NCI-H2227 treated with DMSO at 0.1 percent for 48 hours (cell line): ENCODE measurements around the gene TSSK6.

Source experiments
- DNase-seq: peaks from one replicate; lab custom pipeline; 2025; lab: John Stamatoyannopoulos, UW

TSSK6 gene

DNA sequence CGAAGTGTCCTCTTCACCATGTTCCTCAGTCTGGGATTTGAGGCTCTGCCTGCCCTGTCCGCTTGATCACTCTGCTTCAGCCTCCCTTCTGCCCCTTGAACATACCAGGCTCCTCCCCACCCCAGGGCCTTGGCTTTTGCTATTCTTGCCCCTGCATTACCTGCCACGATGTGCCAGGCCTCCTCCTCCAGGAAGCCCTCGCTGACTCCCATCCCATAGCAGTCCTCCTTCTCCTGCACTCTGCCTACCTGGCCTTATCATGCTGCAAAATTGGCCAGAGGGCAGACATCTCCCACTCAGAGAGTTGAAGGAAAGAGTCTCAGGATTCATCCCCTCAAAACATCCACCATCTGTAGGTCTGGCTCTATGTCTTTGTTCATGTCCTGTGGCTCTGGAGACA, 15.5 kb upstream of the TSSK6 start:
- DNase-seq = no peak

DNA sequence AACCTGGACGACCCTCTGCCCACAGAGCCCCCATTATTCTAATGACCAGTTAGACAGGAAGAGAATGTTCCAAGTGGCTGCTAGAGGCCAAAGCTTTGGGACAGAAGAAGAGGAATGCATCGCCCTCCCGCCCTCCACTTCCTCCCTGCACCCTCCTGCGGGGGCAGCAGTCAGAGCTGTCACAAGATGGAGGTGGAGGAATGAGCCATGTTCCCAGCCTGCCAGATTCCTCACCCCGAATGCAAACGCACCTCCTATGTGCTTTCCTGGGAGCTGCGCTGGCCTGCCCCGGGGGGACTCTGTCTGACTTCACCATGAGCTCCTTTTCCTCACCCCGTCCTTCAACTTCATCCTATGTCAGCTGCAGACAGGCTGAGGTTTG, 15.1 kb upstream of the TSSK6 start:
- no peak for DNase-seq

DNA sequence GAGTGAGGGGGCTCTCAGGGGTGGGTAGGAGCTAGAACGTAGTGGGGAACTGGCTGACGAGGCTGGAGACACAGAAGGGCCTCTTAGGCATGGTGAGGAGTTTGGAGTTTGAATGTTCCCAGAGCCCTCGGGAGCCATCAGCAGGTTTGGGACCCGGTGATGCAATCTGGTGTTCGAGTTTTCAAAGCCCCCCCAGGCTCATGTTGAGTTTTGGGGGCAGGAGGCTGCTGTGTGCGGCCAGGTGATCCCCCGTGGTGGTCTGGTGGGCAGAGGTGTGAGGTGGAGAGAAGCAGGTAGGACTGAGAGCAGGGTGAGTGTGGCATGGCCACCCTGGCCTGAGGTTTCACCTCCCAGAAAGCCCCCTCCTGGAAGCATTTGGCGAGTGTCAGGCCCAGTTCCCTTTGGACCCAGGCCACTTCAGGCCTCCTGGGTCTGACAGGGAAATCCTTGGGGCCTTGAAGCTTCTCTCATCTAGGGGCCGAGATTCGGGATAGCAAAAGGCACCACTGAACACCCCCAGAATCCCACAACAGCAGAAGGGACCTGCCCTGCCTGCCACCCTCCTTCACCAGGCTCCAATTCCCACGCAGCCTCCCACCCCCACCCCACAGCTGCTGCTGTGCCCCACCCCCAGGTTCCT, 14.6 kb upstream of the TSSK6 start:
- DNase-seq = no peak

DNA sequence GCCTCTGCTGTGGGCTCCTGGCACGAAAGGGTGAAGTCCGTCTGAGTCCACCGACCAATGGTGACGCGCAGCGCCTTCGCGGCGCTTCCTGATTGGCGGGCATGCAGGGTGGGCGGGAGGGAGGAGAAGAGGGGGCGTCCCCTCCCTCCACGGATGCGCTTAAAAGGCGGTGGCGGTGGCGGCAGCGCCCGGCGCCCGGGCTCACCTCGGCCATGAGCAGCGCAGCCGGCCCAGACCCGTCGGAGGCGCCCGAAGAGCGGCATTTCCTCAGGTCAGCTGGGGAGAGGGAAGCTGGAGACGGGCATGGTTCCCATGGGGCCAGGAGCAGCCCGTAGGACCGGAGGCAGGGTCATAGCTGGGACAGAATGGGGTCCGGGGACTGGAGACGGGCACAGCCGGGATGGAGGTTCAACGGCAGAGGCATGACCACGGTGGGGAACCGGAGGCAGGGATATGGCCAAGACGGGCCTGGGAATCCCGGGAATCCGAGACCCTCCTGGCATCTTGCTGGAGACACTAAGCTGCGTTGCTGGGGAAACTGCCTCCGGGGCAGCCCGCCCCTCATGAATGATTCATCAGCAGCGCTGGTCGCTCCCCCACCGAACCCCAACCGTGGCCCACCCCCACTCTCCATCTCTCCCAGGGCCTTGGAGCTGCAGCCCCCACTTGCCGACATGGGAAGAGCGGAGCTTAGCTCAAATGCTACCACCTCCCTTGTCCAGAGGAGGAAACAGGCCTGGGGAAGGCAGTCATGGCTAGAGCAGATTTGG, 13.6 kb upstream of the TSSK6 start, which contains the start of gene YJEFN3:
TSS of gene YJEFN3 (plus strand) at position 191 of the 770 bp plus-strand sequence. CDS start at position 213, 22 bp downstream.
- DNase-seq = peak; percentile 39

DNA sequence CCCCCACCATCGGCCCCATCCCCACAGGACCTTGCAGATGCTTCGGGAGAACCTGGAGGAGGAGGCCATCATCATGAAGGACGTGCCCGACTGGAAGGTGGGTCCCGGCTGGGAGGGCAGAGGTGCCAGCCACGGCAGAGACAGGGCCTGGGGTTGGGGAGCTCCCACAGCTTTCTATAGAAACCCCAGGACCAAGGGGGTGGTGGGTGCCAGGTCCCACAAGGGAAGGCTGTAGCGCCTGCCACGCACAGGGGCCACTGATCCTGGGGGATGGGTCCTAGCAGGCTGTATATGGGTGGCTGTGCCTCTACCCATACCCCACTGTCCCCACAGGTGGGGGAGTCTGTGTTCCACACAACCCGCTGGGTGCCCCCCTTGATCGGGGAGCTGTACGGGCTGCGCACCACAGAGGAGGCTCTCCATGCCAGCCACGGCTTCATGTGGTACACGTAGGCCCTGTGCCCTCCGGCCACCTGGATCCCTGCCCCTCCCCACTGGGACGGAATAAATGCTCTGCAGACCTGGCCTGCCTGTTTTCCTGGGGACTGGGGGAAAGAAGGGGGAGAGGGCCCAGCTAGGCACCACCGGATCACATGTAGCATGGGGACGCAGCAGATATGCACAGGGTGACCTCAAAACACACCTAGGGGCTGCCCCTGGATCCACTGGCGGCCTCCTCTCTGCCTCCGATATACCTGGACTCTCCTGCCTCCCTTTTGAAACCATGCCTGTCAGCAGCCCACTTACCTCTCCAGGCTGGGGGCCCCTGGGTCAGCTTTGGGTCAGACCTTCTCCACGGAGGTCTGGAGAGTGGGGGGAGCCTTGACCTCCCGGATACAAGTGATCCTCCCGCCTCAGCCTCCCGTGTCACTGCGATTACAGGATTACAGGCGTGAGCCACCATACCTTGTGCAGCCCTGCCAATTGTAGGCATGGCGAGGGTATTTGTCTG, 12.6 kb upstream of the TSSK6 start:
- no peak for DNase-seq

DNA sequence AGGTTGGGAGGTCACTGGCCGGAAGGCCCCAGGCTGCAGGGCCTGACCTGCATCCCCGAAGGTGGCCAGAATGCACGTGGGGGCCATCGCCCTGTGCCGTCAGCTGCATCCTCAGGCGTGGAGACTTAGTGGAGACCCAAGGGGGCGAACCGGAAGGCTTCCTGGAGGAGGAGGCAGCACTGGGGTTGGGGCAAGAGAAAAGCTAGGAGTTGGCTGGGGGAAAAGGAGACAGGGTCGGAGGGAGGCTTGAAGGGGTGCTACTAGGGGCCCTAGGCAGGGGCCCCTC, 12.0 kb upstream of the TSSK6 start:
- no peak for DNase-seq

DNA sequence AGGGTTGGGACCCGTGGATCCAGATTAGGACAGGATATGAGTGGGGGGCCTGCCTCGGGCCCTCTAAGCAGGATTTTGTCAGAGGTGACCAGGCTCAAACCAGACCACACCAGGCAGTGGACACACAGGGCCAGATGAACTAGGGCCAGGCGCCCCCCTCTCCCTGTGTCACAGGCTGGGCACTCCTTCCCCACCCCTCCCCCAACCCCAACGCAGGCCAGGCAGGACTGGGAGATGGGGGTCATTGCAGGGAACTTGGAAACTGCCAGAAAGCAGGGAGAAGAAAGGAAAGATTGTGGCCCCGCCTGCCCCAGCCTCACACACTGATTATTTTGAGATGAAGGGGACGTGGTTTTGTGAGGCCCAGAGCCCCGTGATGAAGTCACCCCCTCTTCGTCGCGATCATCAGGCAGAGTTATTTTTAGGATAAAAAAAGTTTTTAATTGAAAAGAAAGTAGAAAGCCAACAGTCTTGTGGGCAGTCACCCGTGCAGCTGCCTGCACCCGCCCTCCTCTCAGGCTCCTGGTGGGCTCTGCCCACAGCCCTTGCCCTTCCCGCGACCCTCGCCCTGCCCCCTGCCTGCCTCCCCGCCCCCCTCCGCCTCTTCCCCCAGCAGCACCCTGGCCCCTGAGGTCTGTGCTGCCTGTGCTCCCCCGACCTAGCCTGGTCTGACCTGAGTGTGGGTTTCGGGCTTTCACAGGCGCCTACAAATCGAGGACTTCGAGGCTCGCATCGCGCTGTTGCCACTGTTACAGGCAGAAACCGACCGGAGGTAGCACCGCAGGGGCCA, 11.4 kb upstream of the TSSK6 start:
- DNase-seq = no peak

DNA sequence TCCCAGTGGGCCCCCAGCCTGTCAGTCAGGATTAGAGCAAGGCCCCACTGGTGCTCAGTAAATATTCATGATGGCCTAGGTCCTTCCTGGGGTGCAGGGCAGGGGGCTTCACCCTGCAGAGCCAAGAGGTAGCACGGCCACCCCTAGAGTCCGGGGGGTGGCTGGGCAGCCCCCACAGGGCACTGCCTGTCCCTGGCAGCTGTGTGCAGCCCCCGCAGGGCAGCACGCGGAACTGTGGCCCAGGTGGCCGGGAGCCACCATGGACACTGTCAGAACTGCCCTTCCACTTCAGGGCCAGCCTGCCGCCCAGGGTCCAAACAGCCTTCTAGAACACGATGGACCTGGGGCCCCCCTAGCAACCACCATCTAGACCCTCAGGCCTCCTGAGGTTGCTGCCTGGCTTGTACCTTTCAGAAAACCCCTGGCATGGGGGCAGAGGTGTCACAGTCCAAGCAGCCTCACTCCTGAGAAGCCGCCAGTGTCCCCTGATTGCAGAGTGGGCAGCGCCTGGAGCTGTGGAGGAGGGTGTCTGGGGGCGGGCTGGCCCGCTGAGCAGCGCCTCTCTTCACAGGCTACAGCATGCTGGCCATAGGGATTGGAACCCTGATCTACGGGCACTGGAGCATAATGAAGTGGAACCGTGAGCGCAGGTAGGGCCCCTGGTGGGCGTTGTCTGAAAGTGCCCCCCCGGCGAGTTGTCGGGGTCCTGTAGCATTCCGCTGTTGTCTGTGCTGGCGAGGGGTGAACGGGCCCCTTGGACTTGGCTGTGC, 10.4 kb upstream of the TSSK6 start:
- no peak for DNase-seq

DNA sequence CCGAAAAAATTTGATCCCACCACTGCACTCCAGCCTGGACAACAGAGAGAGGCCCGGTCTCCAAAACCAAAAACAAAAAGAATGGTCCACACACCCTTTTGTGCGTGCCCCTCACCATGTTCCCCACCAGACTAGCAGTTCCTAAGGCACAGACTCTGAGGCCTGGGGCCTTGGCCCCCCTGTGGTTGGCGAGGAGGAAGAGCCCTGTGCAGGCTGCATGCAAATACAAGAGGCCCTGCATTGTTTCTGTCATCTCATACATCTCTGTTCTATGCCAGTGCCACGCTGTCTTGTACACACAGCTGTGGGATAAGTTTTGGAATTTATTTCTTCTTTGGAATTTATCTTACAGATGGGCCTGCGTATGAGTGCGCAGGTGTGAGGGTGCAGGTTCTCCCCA, 8.7 kb upstream of the TSSK6 start:
- DNase-seq = no peak

DNA sequence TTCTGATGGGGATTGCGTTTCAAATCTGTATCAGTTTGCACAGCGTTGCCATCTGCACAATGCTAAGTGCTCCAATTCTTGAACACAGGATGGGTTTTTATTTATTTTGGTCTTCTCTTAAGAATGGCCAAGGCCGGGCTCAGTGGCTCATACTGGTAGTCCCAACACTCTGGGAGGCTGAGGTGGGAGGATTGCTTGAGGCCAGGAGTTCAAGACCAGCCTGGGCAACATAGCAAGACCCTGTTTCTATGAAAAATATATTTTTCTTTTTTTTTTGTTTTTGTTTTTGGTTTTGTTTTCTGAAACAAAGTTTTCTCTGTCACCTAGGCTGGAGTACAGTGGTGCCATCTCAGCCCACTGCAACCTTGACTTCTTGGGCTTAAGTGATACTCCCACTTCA, 7.8 kb upstream of the TSSK6 start:
- no peak for DNase-seq

DNA sequence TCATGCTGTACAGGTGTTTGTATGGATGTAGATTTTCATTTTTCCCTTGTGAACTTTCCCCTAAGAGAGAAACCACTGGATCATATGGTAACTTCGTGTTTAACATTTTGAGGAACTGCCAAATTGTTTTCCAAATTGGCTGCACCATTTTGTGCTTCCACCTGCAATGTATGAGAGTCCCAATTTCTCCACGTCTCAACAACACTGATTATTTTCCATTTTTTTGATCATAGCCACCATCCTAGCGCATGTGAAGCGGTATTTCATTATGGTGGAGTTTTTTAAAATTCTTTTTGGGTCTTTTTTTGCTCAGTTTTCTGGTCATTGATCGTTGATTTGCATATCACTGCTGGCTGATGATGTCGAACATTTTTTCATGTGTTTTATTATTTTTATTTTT, 5.6 kb upstream of the TSSK6 start:
- DNase-seq = no peak

DNA sequence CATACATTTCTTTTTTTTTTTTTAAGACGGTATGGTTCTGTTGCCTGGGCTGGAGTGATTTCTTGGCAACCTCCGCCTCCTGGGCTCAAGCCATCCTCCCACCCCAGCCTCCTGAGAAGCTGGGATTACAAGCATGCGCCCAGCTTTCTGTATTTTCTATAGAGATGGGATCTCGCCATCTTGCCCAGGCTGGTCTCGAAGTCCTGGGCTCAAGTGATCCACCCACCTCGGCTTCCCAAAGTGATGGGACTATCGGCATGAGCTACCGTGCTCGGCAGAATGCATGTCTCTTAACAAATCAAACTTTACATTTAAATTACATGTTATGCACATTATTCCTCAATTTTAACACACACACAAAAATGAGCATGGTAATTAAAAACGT, 1.9 kb upstream of the TSSK6 start:
- no peak for DNase-seq

DNA sequence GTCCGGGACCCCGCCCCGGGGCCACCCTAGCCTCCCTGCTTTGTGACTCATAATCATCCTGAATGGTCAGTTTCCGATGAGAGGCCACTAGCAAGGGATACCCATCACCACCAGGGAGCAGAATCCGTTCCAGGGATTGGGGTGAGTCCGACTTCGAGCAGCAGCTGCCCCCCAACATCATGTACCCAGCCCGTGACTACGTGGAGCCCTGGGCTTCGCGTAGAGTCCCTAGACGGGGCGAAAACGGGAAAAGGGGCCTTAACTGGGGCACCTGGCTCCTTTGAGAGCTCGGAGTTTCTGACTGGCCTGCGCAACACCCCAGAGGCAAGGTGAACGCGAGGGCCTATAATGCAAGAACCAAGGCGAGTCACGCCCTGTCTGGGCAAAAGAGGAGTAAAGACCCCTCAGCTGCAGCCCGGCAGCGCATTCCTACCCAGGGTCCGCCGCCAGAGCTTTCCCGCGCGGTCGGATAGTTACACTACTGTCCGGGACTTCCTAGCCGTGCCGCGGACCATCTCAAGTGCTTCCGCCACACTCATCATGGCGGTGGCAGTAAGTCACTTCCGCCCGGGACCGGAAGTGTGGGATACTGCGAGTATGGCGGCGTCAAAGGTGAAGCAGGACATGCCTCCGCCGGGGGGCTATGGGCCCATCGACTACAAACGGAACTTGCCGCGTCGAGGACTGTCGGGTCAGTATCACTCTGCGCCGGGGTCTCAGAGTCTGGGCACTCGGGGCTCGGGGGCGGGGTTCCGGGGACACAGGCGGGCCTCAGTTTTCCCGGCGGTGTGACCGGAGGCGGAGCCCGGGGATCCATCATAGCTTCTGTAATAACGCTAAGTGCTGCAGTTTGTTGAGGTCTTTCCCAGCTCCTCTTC, 533 bp upstream of the TSSK6 start, which contains the start of gene NDUFA13:
TSS of gene NDUFA13 (plus strand) at position 584 of the 878 bp plus-strand sequence. CDS start at position 598, 14 bp downstream.
- DNase-seq = peak; percentile 81

DNA sequence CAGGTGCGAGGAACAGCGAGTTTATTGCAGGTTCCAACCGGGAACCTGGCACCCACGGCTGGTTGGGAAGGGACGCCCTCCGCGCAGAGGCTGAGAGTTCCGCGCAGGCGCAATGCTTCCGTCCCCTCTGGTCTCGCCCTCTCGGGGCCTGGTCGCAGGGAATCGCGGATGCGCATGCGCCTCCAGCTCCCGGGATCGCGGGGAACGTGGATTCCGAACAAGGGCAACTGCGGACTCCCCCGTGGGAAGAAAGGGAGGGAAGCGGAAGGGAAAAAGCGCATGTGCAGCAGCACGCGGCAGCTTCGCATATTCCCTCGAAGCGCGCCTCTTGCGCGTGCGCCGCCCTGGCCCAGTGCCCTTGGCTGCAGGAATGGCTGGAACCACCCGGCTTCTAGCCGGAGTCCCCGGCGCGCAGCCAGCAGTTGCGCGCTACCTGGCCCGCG, 1.1 kb downstream of the TSSK6 start:
- no peak for DNase-seq

DNA sequence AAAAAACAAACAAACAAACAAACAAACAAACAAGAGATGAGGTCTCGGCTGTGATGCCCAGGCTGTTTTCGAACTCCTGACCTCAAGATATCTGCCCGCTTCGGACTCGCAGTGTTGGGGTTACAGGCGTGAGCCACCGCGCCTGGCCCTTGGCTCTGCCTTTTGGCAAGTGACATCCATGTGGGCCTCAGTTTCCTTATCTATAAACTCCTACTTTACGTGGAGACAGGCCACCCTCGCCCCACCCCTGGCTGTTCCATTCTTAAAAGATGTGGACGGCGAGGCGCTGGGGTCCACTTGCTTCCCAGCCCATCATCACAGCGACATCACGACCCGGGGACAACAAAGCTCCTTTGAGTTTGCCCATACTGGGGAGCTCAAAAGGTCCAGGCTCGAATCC, 1.7 kb downstream of the TSSK6 start:
- no peak for DNase-seq

DNA sequence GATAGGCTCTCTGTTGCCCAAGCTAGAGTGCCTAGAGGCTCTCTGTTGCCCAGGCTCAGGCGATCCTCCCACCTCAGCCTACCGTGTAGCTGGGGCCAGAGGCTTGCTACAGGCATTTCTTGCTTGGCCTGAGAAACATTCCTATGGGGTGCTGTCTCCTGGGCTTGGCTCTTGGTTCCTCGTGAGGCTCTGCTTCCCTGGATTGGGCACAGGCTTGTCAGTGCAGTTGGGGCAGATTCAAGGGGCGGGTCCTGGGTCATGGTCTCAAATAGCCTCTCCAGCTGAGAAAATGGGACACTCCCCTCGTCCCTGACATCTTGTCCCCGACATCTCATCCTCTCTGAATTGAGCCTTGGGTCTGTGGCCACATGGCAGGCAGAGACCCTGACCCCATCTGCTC, 4.9 kb downstream of the TSSK6 start:
- DNase-seq = no peak

DNA sequence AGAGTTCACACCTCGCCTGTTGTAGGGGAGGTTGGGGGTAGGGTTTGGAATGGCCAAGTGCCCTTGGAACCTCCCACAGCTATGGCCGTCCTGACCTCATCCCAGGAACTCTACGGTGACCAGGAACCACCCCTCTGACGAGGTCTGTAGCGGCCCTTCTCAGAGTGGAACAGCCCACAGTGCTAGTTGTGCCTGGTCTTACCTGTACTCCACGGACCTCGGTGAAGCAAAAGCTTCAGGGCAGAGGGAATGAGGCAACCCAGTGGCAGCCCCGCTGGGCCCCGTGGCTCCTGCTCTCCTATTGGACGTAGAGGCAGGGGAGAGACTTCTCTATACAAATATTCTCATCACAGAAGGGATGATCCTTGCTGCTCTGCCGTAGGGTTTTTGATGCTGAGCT, 7.1 kb downstream of the TSSK6 start:
- no peak for DNase-seq

DNA sequence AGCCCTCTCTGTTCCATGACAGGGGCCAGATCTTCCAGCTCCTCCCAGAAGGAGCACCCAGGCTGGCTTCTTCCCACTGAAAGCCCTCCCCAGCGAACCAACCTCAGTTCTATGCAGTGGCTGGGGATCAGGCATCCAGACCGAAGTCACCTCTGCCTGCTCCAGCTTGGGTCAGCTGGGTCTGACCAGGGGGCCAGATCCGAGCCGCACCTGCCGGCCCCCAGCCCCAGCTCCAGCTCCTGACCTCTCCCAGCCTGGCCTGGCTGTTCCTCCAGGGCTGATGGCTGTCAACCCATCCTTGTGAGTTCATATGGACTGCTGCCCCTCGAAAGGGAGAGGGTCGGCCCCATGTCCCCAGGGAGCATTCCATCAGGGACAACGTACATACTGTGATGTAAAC, 8.0 kb downstream of the TSSK6 start:
- no peak for DNase-seq

DNA sequence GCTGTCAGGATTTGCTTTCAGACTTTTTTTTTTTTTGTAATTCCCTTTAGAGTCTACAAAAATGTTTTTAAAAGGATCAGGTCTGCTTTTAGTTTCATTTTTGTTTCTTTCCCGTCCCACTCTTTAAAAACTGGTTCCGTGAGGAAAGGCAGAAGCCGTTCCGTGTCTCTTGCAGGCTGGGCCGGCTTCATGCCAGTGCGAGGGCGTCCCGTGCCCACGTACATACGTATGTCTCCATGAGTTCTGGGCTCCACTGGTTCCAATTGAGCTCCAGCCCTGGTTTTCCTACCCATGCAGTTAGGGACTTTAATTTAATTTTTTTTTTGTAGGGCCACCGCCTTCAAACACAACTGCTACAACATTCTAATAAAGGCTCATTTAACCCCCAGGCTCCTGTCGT, 8.8 kb downstream of the TSSK6 start:
- no peak for DNase-seq

DNA sequence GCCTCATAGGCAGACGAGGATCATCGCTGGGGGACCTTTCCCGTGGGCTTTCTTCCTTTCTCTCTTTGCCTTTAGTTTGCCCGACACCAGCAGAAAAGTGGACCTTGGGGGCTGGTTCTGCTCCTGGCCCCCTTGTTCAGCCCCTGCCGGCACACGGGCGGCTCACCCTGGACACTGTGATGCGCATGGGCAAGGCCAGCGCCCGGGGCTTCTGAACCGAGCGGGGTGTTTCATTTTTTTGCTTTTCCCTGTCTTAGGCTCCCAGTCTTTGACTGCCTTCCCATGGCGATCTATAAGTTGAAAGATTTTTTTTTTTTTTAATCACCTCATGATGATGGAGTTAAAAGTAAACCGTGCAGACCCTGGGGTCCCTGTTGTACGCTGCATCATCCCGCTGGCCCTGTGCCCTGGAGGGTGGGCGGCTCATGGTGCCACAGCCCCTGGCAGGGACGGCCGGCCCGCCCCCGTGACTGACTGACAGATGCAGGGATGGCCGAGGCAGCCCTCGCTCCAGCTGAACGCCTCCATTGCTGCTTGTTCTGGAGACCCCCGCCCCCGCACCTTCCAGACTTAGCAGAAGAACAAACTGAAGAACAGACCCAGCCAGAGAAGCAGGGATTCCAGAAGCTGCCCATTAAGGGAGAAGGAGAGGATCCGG, 9.6 kb downstream of the TSSK6 start:
- DNase-seq = no peak
